Measurements from ENCODE around the gene HIVEP3.

DNA sequence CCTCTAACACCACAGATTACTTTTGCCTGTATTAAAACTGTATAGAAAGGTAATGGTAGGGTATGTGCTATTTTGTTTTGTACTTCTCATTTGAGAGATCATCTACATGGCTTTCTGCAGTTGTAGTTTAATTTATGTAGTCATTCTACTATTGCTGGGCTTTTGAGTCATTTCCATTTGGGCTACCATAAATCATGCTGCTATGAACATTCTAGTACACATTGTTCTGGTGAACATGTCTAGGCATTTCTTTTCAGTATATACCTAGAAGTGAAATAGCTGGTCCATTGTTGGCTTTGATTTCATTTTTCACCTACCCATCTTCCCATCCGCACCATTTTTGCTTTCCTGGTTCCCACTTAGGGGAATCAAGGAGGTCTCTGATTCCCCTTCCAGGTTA lies 453.0 kb downstream of the HIVEP3 start:
- TF ChIP-seq, protein P1, sequence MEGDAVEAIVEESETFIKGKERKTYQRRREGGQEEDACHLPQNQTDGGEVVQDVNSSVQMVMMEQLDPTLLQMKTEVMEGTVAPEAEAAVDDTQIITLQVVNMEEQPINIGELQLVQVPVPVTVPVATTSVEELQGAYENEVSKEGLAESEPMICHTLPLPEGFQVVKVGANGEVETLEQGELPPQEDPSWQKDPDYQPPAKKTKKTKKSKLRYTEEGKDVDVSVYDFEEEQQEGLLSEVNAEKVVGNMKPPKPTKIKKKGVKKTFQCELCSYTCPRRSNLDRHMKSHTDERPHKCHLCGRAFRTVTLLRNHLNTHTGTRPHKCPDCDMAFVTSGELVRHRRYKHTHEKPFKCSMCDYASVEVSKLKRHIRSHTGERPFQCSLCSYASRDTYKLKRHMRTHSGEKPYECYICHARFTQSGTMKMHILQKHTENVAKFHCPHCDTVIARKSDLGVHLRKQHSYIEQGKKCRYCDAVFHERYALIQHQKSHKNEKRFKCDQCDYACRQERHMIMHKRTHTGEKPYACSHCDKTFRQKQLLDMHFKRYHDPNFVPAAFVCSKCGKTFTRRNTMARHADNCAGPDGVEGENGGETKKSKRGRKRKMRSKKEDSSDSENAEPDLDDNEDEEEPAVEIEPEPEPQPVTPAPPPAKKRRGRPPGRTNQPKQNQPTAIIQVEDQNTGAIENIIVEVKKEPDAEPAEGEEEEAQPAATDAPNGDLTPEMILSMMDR (IDR thresholded peaks at IDR 0.05), result no peak
- no peak for TF ChIP-seq POLR2A (IDR thresholded peaks at IDR 0.05)

All from heart left ventricle (tissue), 13 donors.